Measurements from ENCODE around the gene KIF7. TPM values are rescaled to one million over a fixed set of nuclear protein-coding genes. Genes with fewer than 3 reads are reported as not detected.

KIF7 gene
- polyA plus RNA-seq, 1 donor (not counting 4 experiments of a cell fraction or from before 2014, with no cell fraction given): 0.54 TPM

DNA sequence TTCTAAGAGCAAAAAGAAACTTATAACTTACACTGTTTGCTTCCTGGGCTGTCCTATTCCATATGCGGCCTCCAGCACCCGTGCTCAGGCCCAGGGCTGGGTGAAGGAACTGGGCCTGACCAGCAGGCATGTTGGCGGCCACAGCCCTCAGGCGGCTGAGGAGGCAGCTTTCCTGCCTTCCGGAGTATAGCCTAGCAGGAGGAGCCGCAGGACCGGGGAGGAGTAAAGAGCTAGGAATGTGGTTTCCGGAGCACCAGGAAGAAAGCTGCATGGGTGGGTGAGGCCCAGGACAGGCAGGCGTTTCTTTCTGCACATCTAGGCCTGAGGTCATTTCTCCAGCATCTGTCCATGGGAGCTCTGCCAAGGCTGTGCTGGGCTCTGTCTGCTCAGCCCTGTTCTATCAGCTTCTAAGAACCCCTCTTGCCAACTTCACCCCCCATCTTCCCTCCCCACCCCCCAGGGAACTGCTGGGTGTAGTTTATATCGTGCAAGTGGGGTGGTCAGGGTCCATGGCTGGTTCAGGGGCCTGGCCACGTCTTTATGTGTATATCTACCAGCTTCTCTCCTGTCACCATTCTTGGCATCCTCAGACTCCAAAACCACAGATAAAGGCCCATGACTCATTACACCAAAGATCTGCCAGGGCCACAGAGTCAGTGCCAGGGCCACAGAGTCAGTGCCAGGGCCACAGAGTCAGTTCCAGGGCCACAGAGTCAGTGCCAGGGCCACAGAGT is 7.8 kb upstream of the KIF7 start:
- Histone ChIP-seq H3K36me3 (ENCODE audit: control insufficient read depth in 2 of 2, extremely low read depth in 1 of 2, insufficient read depth in 2 of 2, low read length in 2 of 2) (no peaks in the 10 kb centered on the region), H3K9me1 (ENCODE audit: control insufficient read depth, extremely low read depth, insufficient read depth, low read length) (no peaks in the 10 kb centered on the region), H3K27ac (ENCODE audit: control insufficient read depth, insufficient read depth, low read length) (peak overlapping the region; percentile 28), H3K4me3 (ENCODE audit: control insufficient read depth in 2 of 3, extremely low read depth in 1 of 3, insufficient read depth in 2 of 3, low read depth in 1 of 3, low read length in 3 of 3) (no peak overlapping the region), H3K4me1 (ENCODE audit: control insufficient read depth, extremely low read depth, insufficient read depth, low read length) (peaks cover 10% of the 10 kb centered on the region), H3K4me2 (ENCODE audit: control insufficient read depth, extremely low read depth, insufficient read depth, low read depth, low read length) (peak overlapping the region; percentile 52), H3K79me2 (ENCODE audit: control insufficient read depth, insufficient read depth, low read length) (no peaks in the 10 kb centered on the region), H3K9ac (ENCODE audit: control insufficient read depth, extremely low read depth, insufficient read depth, low read length) (peak overlapping the region; percentile 13), H3K27me3 (ENCODE audit: control insufficient read depth, extremely low read depth, insufficient read depth, low read length) (no peaks in the 10 kb centered on the region), H4K20me1 (ENCODE audit: control insufficient read depth, extremely low read depth, insufficient read depth, low read length) (no peaks in the 10 kb centered on the region), H2AFZ (ENCODE audit: control insufficient read depth, low read length) (peak overlapping the region; percentile 52), H3K9me3 (ENCODE audit: control insufficient read depth, low read depth, low read length) (no peaks in the 10 kb centered on the region)
- TF ChIP-seq, protein P1, sequence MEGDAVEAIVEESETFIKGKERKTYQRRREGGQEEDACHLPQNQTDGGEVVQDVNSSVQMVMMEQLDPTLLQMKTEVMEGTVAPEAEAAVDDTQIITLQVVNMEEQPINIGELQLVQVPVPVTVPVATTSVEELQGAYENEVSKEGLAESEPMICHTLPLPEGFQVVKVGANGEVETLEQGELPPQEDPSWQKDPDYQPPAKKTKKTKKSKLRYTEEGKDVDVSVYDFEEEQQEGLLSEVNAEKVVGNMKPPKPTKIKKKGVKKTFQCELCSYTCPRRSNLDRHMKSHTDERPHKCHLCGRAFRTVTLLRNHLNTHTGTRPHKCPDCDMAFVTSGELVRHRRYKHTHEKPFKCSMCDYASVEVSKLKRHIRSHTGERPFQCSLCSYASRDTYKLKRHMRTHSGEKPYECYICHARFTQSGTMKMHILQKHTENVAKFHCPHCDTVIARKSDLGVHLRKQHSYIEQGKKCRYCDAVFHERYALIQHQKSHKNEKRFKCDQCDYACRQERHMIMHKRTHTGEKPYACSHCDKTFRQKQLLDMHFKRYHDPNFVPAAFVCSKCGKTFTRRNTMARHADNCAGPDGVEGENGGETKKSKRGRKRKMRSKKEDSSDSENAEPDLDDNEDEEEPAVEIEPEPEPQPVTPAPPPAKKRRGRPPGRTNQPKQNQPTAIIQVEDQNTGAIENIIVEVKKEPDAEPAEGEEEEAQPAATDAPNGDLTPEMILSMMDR (optimal IDR thresholded peaks at IDR 0.05 in 1 of 3, IDR thresholded peaks at IDR 0.05 in 1 of 3, conservative IDR thresholded peaks at IDR 0.05 in 1 of 3; ENCODE audit: extremely low read depth in 1 of 3, insufficient read depth in 2 of 3, low read length in 3 of 3): no peak
- no peak for TF ChIP-seq EZH2 (IDR thresholded peaks at IDR 0.05; ENCODE audit: low read length)
- DNase-seq (ENCODE audit: low read depth, low spot score): peak; percentile 21
- peak; percentile 95 for FAIRE-seq
- dilution Hi-C loops (cut with MboI; ENCODE audit: extremely low pct_ligation_motif_present, low sequenced_read_pairs): no loop called here

DNA sequence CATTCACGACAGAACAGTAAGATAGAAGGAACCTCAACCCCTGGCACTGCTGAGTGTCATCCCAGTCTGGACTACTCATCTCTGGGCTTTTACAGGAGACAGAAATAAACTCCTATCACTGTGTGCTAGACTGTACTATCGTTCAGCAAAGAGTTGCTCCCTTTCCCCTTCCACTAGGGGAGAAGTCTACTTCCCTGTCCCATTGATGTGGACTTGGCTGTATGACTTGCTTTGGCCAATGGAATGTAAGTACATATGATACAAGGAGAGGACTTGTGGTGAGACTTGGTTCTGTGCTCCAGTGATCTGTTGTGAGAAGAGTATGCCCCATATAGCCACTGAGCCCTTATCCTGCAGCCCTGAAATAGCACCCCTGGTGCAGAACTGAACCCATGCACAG is 5.3 kb upstream of the KIF7 start:
- no peak for TF ChIP-seq EZH2 (IDR thresholded peaks at IDR 0.05; ENCODE audit: low read length)
- TF ChIP-seq, protein P1 (optimal IDR thresholded peaks at IDR 0.05 in 1 of 3, IDR thresholded peaks at IDR 0.05 in 1 of 3, conservative IDR thresholded peaks at IDR 0.05 in 1 of 3; ENCODE audit: extremely low read depth in 1 of 3, insufficient read depth in 2 of 3, low read length in 3 of 3): no peak
- dilution Hi-C loops (cut with MboI; ENCODE audit: extremely low pct_ligation_motif_present, low sequenced_read_pairs): no loop called here
- peaks cover 10% of the 10 kb centered on the region for H3K4me1 ChIP-seq (ENCODE audit: control insufficient read depth, extremely low read depth, insufficient read depth, low read length)
- H3K9me1 ChIP-seq (ENCODE audit: control insufficient read depth, extremely low read depth, insufficient read depth, low read length): no peaks in the 10 kb centered on the region
- H3K9ac ChIP-seq (ENCODE audit: control insufficient read depth, extremely low read depth, insufficient read depth, low read length): no peak overlapping the region
- no peaks in the 10 kb centered on the region for H3K36me3 ChIP-seq (ENCODE audit: control insufficient read depth in 2 of 2, extremely low read depth in 1 of 2, insufficient read depth in 2 of 2, low read length in 2 of 2)
- H3K79me2 ChIP-seq (ENCODE audit: control insufficient read depth, insufficient read depth, low read length): no peaks in the 10 kb centered on the region
- no peaks in the 10 kb centered on the region for H4K20me1 ChIP-seq (ENCODE audit: control insufficient read depth, extremely low read depth, insufficient read depth, low read length)
- no peak overlapping the region for H3K27ac ChIP-seq (ENCODE audit: control insufficient read depth, insufficient read depth, low read length)
- H3K4me3 ChIP-seq (ENCODE audit: control insufficient read depth in 2 of 3, extremely low read depth in 1 of 3, insufficient read depth in 2 of 3, low read depth in 1 of 3, low read length in 3 of 3): no peak overlapping the region
- H3K9me3 ChIP-seq (ENCODE audit: control insufficient read depth, low read depth, low read length): no peaks in the 10 kb centered on the region
- no peaks in the 10 kb centered on the region for H3K27me3 ChIP-seq (ENCODE audit: control insufficient read depth, extremely low read depth, insufficient read depth, low read length)
- no peak overlapping the region for H3K4me2 ChIP-seq (ENCODE audit: control insufficient read depth, extremely low read depth, insufficient read depth, low read depth, low read length)
- FAIRE-seq: no peak
- no peak for DNase-seq (ENCODE audit: low read depth, low spot score)
- H2AFZ ChIP-seq (ENCODE audit: control insufficient read depth, low read length): no peak overlapping the region

Data from keratinocyte (primary cell).